Islet precursor cell (in vitro differentiated cells): Measurements from ENCODE around the gene PIK3IP1.

Source experiments
- DNase-seq: peaks from one replicate; pipeline ENCODE4 v3.0.0-alpha.2; 2018

PIK3IP1 gene

DNA sequence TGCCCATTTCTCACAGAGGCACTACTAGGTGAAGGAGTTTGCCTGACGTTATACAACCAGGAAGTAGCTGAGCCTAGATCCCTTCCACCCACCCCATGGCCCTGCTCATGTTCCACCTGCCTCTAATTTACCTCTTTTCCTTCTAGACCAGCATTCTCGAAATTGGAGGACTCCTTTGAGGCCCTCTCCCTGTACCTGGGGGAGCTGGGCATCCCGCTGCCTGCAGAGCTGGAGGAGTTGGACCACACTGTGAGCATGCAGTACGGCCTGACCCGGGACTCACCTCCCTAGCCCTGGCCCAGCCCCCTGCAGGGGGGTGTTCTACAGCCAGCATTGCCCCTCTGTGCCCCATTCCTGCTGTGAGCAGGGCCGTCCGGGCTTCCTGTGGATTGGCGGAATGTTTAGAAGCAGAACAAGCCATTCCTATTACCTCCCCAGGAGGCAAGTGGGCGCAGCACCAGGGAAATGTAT is 14.1 kb downstream of the PIK3IP1 start:
- DNase-seq, result no peak

DNA sequence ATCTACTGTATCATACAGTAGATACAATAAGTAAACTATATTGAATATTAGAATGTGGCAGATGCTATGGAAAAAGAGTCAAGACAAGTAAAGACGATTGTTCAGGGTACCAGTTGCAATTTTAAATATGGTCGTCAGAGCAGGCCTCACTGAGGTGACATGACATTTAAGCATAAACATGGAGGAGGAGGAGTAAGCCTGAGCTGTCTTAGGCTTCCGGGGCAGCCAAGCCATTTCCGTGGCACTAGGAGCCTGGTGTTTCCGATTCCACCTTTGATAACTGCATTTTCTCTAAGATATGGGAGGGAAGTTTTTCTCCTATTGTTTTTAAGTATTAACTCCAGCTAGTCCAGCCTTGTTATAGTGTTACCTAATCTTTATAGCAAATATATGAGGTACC is 14.5 kb downstream of the PIK3IP1 start:
- DNase-seq, result no peak

DNA sequence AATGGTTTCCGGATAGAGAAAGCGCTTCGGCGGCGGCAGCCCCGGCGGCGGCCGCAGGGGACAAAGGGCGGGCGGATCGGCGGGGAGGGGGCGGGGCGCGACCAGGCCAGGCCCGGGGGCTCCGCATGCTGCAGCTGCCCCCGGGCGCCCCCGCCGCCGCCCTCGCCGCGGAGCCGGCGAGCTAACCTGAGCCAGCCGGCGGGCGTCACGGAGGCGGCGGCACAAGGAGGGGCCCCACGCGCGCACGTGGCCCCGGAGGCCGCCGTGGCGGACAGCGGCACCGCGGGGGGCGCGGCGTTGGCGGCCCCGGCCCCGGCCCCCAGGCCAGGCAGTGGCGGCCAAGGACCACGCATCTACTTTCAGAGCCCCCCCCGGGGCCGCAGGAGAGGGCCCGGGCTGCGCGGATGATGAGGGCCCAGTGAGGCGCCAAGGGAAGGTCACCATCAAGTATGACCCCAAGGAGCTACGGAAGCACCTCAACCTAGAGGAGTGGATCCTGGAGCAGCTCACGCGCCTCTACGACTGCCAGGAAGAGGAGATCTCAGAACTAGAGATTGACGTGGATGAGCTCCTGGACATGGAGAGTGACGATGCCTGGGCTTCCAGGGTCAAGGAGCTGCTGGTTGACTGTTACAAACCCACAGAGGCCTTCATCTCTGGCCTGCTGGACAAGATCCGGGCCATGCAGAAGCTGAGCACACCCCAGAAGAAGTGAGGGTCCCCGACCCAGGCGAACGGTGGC is 15.7 kb downstream of the PIK3IP1 start:
- DNase-seq, result no peak

DNA sequence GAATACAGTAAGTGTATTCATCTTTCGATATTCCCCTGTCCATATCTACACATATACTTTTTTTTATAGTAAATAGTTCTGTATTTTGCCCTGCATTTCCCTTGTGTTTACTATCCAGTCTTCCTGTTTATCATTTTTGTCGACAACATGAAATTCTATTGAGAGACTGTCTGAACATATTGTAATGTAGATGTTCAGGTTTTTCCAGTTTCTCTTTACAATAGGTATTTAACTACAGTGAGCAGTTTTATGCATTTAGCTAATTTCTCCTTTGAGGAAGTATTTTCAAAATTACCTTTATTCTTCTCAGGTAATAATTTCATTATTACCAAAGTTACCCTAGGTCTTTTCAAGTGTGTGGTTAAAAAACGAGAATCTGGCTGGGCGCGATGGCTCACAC is 16.7 kb downstream of the PIK3IP1 start:
- DNase-seq, result no peak

DNA sequence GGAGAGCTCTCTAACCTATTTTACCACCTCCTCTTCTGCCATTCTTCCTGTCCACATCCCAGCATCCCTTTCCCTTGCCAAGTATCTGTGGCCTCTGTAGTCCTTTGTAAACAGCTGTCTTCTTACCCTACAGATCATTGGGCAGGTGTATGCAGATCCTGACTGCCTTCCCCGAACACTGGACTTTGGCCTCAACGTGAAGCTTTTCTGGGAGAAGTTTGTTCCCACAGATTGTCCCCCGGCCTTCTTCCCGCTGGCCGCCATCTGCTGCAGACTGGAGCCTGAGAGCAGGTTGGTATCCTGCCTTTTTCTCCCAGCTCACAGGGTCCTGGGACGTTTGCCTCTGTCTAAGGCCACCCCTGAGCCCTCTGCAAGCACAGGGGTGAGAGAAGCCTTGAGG is 17.3 kb downstream of the PIK3IP1 start:
- DNase-seq, result no peak

DNA sequence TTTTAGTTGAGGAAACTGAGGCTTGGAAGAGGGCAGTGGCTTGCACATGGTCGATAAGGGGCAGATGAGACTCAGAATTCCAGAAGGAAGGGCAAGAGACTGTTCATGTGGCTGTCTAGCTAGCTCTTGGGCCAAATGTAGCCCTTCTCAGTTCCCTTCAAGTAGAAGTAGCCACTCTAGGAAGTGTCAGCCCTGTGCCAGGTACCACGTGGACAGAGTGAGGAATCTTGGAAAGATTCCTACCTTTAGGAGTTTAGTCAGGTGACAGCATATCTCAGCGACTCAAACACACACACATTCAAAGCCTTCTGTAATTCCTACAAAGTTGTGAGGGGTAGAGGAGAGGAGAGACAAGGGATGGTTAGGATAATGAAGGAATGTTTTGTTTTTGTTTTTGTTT is 18.3 kb downstream of the PIK3IP1 start:
- no peak for DNase-seq

DNA sequence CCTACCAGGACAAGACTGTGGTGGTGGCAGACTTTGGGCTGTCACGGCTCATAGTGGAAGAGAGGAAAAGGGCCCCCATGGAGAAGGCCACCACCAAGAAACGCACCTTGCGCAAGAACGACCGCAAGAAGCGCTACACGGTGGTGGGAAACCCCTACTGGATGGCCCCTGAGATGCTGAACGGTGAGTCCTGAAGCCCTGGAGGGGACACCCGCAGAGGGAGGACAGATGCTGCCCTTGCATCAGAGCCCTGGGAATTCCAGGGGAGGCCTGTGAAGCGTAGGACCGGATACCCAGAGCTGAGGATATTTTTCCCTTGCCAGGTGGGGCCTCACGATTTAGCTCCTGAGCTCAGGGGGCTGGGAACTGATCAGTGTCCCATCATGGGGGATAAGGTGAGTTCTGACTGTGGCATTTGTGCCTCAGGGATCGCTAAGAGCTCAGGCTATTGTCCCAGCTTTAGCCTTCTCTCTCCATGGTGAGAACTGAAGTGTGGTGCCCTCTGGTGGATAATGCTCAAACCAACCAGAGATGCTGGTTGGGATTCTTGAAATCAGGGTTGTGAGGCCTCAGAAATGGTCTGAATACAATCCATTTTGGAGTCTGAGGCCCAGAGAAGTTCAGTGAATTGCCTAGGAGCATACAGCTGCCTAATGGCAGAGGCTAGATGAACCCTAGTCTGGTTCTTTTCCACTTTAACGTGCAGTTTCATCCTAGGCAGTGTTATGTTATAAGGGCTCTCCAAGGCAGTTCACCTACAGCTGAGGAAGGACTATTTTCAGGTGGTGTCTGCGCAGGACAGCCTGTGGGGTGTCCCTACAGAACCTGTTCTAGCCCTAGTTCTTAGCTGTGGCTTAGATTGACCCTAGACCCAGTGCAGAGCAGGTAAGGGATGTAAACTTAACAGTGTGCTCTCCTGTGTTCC is 19.5 kb downstream of the PIK3IP1 start:
- peak; percentile 80 for DNase-seq

DNA sequence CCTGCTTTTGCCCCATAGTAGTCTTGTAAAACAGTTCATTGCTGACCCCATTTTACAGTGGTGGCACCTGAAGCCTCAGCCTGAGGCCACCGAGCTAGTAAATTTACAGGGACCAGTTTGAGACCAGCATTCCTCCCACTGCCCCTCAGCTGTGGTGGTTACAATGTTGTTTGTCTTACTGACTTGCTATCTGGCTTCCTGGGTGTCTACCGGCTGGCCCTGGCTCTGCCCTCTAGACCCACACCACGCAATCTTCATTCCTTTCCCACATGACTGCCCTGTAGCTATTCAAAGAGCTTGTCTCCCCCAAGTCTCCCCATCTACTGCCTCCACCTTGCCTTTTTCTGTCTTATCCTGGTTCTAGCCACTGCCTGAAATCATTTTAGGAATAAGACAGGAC is 20.8 kb downstream of the PIK3IP1 start:
- peak; percentile 69 for DNase-seq

DNA sequence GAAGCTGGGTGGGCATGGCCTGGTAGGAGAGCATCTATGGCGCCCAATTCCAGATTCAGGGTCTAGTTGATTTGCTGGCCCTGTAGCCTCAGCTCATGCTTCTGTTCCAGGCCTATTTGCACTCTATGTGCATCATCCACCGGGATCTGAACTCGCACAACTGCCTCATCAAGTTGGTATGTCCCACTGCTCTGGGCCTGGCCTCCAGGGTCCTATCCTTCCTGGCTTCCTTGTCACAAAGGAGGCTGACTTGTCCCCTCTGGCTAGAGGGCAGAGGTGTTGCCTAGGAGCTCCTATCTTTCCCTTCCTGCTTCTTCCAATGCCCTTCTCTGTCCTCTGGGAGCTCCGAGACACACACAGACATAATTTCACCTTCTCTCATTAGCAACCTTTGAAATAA is 21.3 kb downstream of the PIK3IP1 start:
- DNase-seq, result peak; percentile 66

DNA sequence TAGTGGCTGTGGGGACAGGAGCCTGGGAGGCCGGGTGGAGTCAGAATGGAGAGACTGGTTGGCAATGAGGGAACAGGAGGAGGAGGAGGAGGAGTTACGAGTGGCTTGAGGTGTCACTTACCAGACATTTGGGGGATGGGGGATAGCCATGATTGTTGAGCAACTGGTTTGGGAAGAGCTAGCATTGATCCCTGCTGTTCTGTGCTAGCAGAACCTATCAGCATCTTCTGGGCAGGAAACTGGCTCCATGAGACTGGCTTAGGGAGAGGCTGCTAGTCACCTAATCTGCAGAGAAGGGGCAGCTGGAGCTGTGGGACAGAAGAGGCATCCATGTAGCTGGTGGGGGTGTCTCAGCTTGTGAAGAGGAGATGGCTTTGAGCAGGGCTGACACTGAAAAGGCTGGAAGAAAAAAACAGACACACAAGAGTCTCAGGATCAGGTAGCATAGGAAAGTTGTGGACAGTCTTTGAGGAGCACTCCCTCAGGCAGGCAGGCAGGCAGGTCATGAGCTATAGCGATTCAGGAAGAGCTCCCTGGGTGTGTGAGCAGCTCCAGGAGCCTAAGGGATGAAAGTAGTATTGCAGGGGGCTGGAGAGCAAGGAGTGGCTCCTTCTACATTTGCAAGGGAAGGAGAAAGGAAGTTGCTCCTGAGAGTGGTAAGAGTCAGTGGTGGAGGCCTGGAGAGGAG is 22.3 kb downstream of the PIK3IP1 start:
- peak; percentile 82 for DNase-seq

DNA sequence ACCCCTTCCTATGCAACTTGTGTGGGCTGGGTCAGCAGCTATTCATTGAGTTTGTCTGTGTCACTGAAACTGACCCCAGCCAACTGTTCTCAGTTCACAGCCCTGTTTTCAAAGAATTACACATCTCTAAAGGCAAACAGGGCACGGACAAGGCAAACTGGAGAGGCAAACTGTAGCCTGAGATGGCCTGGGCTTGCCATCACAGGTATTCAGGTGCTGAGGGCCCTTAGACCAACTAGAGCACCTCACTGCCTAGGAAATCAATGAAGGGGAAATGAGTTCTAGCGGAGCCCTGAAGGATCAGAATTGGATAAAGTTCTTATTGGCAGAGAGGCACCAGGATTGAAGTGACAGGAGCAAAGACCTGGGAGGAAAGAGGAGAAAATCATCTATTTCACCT is 24.0 kb downstream of the PIK3IP1 start:
- no peak for DNase-seq

DNA sequence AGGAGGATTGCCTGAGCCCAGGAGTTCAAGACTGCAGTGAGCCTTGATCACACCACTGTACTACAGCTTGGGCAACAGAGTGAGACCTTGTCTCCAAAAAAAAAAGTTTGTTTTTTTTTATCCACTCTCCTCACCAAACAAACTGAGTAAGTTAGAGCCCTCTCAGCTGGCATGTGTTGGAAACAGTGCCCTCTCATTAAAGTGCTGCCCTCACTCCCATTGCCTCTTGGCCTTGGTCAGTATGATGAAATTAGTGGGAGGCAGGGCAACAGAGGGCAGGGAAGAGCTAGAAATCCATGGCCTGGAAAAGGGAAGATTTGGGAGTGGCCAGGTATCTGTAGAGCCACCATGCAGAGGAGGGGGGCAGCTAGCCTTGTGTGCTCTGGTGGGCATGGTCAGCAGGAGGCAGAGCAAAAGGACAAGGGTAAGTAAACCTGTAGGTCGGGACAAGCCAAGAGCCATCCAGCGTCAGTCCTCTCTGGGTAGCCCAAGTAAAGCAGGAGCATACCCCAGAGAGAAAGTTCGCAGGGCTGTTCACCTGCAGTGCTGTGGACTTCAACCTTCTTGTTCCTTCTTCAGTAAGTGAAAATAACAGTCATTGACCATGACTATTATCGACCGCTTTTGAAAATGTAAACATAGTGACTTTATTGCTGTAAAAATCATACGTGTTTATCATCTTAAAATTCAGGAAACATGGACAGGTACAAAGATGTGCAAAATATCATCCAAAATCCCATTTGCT is 28.2 kb downstream of the PIK3IP1 start:
- no peak for DNase-seq

DNA sequence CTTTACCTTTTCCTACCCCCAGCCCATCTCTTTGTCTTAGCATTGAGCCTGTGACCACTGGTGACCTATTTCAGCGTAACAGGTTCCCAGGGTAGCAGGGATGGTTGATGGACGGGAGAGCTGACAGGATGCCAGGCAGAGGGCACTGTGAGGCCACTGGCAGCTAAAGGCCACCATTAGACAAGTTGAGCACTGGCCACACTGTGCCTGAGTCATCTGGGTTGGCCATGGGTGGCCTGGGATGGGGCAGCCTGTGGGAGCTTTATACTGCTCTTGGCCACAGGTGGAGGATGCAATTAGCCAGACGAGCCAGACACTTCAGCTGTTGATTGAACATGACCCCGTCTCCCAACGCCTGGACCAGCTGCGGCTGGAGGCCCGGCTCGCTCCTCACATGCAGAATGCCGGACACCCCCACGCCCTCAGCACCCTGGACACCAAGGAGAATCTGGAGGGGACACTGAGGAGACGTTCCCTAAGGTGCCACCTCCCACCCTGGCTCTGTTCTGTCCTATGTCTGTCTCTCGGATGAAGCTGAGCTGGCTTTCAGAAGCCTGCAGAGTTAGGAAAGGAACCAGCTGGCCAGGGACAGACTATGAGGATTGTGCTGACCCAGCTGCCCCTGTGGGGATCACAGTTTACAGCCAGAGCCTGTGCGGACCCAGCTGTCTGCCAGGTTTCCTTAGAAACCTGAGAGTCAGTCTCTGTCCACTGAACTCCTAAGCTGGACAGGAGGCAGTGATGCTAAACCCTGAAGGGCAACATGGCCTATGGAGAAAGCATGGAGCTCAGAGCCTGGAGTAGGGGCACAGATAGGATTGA is 29.8 kb downstream of the PIK3IP1 start:
- DNase-seq, result no peak

DNA sequence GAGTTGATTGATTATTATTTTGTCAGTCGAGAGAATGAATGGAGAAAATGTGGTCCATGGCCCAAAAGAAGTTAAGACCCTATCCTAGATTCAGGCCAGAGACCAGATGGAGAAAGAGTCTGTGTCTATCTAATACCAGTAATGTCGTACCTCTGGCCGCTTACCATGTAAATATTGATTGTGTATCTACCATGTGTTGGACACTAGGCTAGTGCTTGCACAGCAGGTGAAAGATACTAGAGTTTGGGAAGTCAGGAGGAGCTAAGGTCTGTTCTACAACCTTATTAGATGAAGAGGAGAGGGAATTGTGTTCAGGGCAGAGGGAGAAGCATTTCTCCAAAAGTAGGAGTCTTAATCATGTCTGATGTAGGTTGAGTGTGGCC is 31.8 kb downstream of the PIK3IP1 start:
- DNase-seq, result no peak

DNA sequence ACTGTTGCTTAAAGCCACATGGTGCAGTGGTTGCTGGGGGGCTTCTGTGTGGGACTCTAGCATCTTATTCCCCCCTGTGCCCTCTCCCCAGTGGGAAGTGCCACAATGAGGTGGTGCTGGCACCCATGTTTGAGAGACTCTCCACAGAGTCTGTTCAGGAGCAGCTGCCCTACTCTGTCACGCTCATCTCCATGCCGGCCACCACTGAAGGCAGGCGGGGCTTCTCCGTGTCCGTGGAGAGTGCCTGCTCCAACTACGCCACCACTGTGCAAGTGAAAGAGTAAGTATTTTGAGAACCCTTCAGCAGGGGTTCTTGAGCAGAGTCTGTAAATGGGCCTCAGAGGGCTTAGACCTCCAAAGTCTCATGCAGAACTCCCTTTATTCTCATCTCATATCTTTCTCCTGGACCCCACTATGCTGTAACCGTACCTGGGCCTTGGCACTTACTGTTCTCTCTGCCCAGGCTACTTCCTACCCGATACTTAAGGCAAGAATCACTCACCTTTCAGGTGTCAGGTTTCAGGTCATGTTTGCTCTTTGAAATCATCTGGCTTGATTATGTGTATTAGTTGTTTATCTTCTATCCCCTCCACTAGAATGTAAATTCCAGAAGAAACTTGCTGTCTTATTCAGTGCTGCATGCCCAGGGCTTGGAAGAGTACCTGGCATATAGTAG is 32.4 kb downstream of the PIK3IP1 start:
- no peak for DNase-seq

DNA sequence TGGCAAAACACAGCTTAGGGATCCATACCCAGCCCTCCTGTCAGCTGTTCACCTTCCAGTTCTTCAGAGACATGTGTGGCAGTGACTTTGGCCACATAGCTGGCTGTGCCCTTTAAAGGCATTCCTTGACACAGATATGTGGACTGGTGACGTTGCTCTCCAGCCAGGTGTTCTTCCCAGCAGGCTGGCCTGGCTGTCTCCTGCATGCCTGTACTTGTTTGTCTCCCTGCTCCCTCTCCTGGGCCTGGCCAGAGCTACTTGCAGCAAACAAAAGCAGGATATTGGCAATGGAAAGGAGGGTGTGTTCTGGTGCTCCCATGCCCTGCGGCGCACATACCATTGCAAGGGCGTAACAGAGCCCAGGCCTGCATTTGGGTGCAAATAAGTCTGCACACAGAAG is 38.3 kb downstream of the PIK3IP1 start:
- DNase-seq, result peak; percentile 94

DNA sequence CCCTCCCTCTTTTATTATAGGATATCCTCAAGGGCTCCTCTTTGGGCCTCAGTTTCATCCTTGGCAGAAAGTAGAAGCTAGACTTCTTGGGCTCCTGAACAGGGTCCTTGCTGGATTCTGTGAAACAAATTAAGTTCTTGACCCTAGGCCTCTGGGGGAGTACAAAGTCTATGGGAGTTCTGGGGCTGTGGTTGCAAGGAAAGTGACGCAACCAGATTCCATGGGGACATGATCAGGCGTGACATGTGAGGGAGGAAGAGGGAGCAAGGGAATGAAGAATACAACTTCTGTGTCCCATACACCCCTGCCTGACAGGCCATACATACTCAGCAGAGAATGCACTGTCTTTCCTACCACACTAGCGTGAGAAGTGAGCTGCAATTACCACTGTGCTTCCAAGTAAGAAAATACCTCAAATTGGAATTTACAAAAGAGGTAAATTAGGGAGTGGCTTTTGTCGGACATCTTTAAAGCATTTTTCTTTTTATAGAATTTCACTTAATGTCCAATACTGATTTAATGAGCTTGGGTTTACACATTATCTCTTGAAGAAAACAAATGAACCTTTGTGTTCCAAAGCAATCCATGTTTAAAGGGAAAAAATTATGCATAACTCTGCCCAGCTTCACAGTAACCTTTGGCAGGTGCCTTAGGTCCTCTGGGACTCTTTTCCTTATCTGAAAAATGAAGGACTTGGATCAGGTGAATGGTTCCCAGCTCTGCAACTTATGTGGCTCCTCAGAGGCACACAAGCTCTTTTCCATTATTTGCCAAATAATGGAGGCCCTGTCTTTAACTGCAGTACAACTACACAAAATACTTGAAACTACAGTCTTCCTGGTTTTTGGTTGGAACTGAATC is 41.3 kb downstream of the PIK3IP1 start:
- DNase-seq, result no peak

DNA sequence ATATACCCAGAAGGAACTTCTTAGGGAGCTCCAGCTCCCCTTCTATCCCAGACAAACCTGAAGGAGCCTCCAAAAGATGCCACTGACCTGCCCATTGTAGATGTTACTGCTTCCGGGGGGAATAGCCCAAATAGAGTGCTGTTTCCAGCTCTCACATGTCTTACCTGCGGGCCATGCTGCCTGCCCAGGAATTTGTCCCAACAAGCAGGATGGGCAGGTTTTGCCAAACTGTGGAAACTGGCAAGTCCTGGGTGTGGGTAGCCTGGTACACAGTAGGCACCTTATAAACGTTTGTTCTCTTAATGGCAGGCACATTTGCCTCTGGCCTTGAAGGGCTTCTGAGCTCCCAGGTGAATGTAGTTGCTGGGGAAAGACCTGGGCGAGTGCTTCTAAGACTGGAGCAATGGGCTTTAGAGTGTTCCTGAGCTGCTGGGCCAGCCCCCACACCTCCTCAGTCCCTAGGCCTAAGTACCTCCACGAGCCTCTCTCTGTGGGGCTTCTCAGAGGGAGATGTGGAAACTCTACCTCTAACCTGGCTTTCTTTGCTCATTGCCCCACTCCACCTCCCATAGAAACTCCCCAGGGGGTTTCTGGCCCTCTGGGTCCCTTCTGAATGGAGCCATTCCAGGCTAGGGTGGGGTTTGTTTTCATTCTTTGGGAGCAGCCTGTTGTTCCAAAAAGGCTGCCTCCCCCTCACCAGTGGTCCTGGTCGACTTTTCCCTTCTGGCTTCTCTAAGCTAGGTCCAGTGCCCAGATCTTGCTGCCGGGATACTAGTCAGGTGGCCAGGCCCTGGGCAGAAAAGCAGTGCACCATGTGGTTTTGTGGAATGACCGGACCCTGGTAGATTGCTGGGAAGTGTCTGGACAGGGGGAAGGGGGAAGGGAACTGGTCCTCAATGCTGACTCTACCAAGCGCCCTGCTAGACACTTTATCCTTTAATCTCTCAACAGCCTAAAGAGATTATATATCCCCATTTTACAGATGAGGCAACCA is 43.0 kb downstream of the PIK3IP1 start:
- DNase-seq, result peak; percentile 83
